SK-N-SH treated with all-trans-retinoic acid at 6 μM for 48 hours (cell line): ENCODE measurements around the gene LEFTY1.

Experiments
- ARNTL ChIP-seq: fragments of 450-650 bp; formaldehyde crosslinking; IDR thresholded peaks from 2 replicates; pipeline ENCODE4 v1.5.0; 2020; ENCODE audit warnings: low read depth, mild to moderate bottlenecking, moderate library complexity, borderline replicate concordance
- ZFP30 ChIP-seq: fragments of 450-650 bp; formaldehyde crosslinking; IDR thresholded peaks from 2 replicates; pipeline ENCODE4 v1.5.0; 2022; ENCODE audit warnings: mild to moderate bottlenecking, moderate library complexity
- TF ChIP-seq, protein P1 (sequence below): fragments of 250-450 bp; sonication (Bioruptor Pico); IDR thresholded peaks from 2 replicates; pipeline ENCODE4 v1.5.1; 2021; ENCODE audit warnings: mild to moderate bottlenecking, moderate library complexity

DNA sequence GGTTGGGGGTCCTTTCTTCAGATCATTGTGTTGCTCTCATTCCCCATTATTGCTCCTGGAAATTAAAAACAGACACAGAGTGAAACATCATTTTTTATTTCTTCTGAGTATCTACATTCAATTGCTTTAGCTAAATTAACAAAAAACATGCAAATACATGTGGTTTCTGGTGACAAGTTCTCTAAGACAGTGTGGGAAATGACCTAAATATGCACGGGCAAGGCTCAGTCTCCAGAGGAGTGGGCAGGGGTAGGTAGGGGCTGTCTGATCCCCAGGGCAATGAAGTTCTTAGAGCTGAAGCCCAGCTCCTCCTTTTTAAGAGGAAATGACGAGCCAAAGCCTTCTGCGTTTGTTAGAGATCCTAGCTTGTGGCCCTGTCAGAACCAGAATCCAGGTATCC lies 47.6 kb upstream of the LEFTY1 start:
- TF ChIP-seq, protein P1, sequence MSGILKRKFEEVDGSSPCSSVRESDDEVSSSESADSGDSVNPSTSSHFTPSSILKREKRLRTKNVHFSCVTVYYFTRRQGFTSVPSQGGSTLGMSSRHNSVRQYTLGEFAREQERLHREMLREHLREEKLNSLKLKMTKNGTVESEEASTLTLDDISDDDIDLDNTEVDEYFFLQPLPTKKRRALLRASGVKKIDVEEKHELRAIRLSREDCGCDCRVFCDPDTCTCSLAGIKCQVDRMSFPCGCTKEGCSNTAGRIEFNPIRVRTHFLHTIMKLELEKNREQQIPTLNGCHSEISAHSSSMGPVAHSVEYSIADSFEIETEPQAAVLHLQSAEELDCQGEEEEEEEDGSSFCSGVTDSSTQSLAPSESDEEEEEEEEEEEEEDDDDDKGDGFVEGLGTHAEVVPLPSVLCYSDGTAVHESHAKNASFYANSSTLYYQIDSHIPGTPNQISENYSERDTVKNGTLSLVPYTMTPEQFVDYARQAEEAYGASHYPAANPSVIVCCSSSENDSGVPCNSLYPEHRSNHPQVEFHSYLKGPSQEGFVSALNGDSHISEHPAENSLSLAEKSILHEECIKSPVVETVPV (CRISPR knock-in tag) = no peak
- no peak for TF ChIP-seq ZFP30
- TF ChIP-seq ARNTL (CRISPR knock-in tag) = no peak
